HepG2 (cell line): ENCODE results near the gene HMG20B. TPM values are rescaled to one million over a fixed set of nuclear protein-coding genes. Genes with fewer than 3 reads are reported as not detected.

Experiments used
- ATAC-seq: fragments of 200-7000 bp; cut with Tn5 transposase; 3 replicates; pipeline ENCODE4 v1.9.1; 2020; ENCODE audit warnings: mild to moderate bottlenecking, moderate library complexity
- BruUV-seq: library from RNA; stranded (reverse); fragments of 400-500 nt; replicated peaks from 2 replicates; lab custom pipeline; 2021; lab: Mats Ljungman, UMichigan
- CTCF ChIA-PET: fragments of 300-600 bp; formaldehyde crosslinking; extraction: SDS; loops from one replicate; lab custom pipeline; 2021; ENCODE audit warnings: low total read pairs, inconsistent platforms, low intra/inter-chr PET ratio; lab: Yijun Ruan, JAX
- POLR2A ChIA-PET: fragments of 350-600 bp; sonication (Branson Sonifier 250); formaldehyde crosslinking; loops from one replicate; lab custom pipeline; 2020; ENCODE audit warnings: antibody characterized with exemption, inconsistent platforms; lab: Yijun Ruan, JAX
- DNase-seq: peaks from one replicate; pipeline ENCODE4 v3.0.0-alpha.2; 2015; ENCODE audit warnings: low spot score
- FAIRE-seq: peaks from 3 replicates; lab custom pipeline; 2011; peaks lifted over from hg19 to GRCh38; lab: Jason Lieb, UNC
- H2AFZ ChIP-seq: one replicate; pipeline ENCODE4 v1.6.1; 2011; ENCODE audit warnings: low read length, inconsistent platforms
- H3K27ac ChIP-seq: fragments of 300-600 bp; 3 replicates; pipeline ENCODE4 v1.8.0; 2011; ENCODE audit warnings: mixed run types, mild to moderate bottlenecking, mixed read lengths, low read length, inconsistent platforms; ENCODE audit not compliant: insufficient read depth; ENCODE audit errors: extremely low read length
- H3K27me3 ChIP-seq, 2 experiments: fragments of 200-600 bp in 1 of 2; 2 replicates in 1 of 2; 3 replicates in 1 of 2; pipeline versions ENCODE4 v1.6.0 to v1.8.0; 2011; ENCODE audit warnings: low read length in 2 of 2, mild to moderate bottlenecking in 2 of 2, moderate library complexity in 2 of 2, inconsistent platforms in 1 of 2; ENCODE audit not compliant: insufficient read depth in 2 of 2, control insufficient read depth in 1 of 2
- H3K36me3 ChIP-seq, 2 experiments: fragments of 200-600 bp in 1 of 2; replicated peaks in 1 of 2; 2 replicates in 1 of 2; 3 replicates in 1 of 2; pipeline versions ENCODE4 v1.5.1 to v1.8.0; 2011; ENCODE audit warnings: low read length in 2 of 2, inconsistent platforms in 1 of 2; ENCODE audit not compliant: insufficient read depth in 2 of 2, control insufficient read depth in 1 of 2
- H3K4me1 ChIP-seq: 2 replicates; pipeline ENCODE4 v1.5.1; 2012; ENCODE audit warnings: low read length, inconsistent platforms; ENCODE audit not compliant: insufficient read depth
- H3K4me2 ChIP-seq: 2 replicates; pipeline ENCODE4 v1.6.0; 2011; ENCODE audit warnings: low read depth, low read length, inconsistent platforms
- H3K4me3 ChIP-seq, 3 experiments: fragments of 200-600 bp in 1 of 3; sonication (generic), shearing (Covaris generic) in 1 of 3; replicated peaks in 1 of 3; 2 replicates each; pipeline ENCODE4 v1.5.1; 2011 to 2016; ENCODE audit warnings: low read length in 3 of 3, inconsistent platforms in 2 of 3, low read depth in 2 of 3, mild to moderate bottlenecking in 2 of 3, control low read depth in 1 of 3, mixed read lengths in 1 of 3; ENCODE audit not compliant: insufficient read depth in 1 of 3
- H3K79me2 ChIP-seq: one replicate; pipeline ENCODE4 v1.6.1; 2011; ENCODE audit warnings: low read length, inconsistent platforms; ENCODE audit not compliant: insufficient read depth
- H3K9ac ChIP-seq: 2 replicates; pipeline ENCODE4 v1.6.0; 2011; ENCODE audit warnings: mild to moderate bottlenecking, low read depth, low read length, inconsistent platforms; ENCODE audit not compliant: insufficient read depth
- H3K9me3 ChIP-seq: 2 replicates; pipeline ENCODE4 v1.5.1; 2012; ENCODE audit warnings: mild to moderate bottlenecking, low read length
- H4K20me1 ChIP-seq: 2 replicates; pipeline ENCODE4 v1.6.0; 2011; ENCODE audit warnings: inconsistent platforms, mild to moderate bottlenecking, low read length, moderate library complexity; ENCODE audit not compliant: insufficient read depth
- ARID2 ChIP-seq: sonication (generic); formaldehyde crosslinking; IDR thresholded peaks from 2 replicates; pipeline ENCODE4 v1.8.1; 2022; ENCODE audit warnings: mild to moderate bottlenecking, missing genetic modification reagents, borderline replicate concordance
- GATAD2A ChIP-seq: IDR thresholded peaks from 2 replicates; pipeline ENCODE4 v1.6.1; 2016
- MIER3 ChIP-seq: IDR thresholded peaks from 2 replicates; pipeline ENCODE4 v1.6.1; 2016; ENCODE audit warnings: missing compliant biosample characterization, borderline replicate concordance
- NAIF1 ChIP-seq: sonication (generic); formaldehyde crosslinking; IDR thresholded peaks from 2 replicates; pipeline ENCODE4 v1.5.0; 2020; ENCODE audit warnings: mild to moderate bottlenecking, missing genetic modification reagents, borderline replicate concordance
- NR2F6 ChIP-seq, 2 experiments: IDR thresholded peaks; 2 replicates each; pipeline ENCODE4 v1.6.1; 2016; ENCODE audit warnings: antibody characterized with exemption in 1 of 2, mild to moderate bottlenecking in 1 of 2
- SMC3 ChIP-seq: IDR thresholded peaks from 2 replicates; pipeline ENCODE4 v1.6.1; 2011; ENCODE audit warnings: low read length, improper control_type of control experiment
- TBX3 ChIP-seq: fragments of 450-650 bp; IDR thresholded peaks from 2 replicates; pipeline ENCODE4 v1.6.1; 2017; ENCODE audit warnings: antibody characterized with exemption, mild to moderate bottlenecking, inconsistent platforms, borderline replicate concordance
- ZKSCAN1 ChIP-seq: fragments of 150-350 bp; IDR thresholded peaks from 2 replicates; pipeline ENCODE4 v1.6.1; 2014; ENCODE audit warnings: low read length
- ZNF776 ChIP-seq: sonication (generic); formaldehyde crosslinking; IDR thresholded peaks from 2 replicates; pipeline ENCODE4 v1.4.0; 2020; ENCODE audit warnings: mild to moderate bottlenecking, missing genetic modification reagents
- WGBS: methylation state at CpG from one replicate; pipeline ENCODE4 v1.1.6; 2017; ENCODE audit warnings: low lambda C conversion rate; 5-methylcytosine and 5-hydroxymethylcytosine counted together
- in situ Hi-C: cut with HindIII; loops from 2 replicates; pipeline ENCODE4 v1.10.0; 2017; ENCODE audit warnings: low pct_unique_long_range_greater_than_20kb; ENCODE audit not compliant: extremely low pct_ligation_motif_present
- intact Hi-C: fragments of 100-400 bp; cut with micrococcal nuclease; formaldehyde crosslinking; loops from one replicate; pipeline ENCODE4 v1.10.0; 2022; ENCODE audit not compliant: unreplicated experiment
- polyA plus RNA-seq, 8 experiments: library from polyadenylated mRNA; depleted of rRNA in 3 of 8; stranded (reverse) in 7 of 8; unstranded in 1 of 8; fragments of >200 nt; fragmentation: Illumina TruSeq in 4 of 8; extraction: Trizol in 4 of 8; gene quantifications; 2 replicates each; pipeline versions ENCODE4 v1.2.1 to v1.2.3, GENCODE V29; 2011 to 2016; ENCODE audit warnings: low read depth in 4 of 8, missing spikeins in 1 of 8, mixed read lengths in 1 of 8; ENCODE audit not compliant: insufficient read depth in 1 of 8
- total RNA-seq, 5 experiments: library from RNA; depleted of rRNA; stranded (reverse); fragments of >200 nt; fragmentation: Illumina TruSeq; extraction: Trizol; gene quantifications; 2 replicates each; pipeline ENCODE4 v1.2.3, GENCODE V29; 2016; ENCODE audit warnings: low read depth in 1 of 5
- TF ChIP-seq, protein P1 (sequence below): IDR thresholded peaks from 2 replicates; pipeline ENCODE4 v1.6.1; 2016; ENCODE audit warnings: mild to moderate bottlenecking
- TF ChIP-seq, protein P2 (sequence below): sonication (generic); formaldehyde crosslinking; IDR thresholded peaks from 2 replicates; pipeline ENCODE4 v1.4.0; 2020; ENCODE audit warnings: missing genetic modification reagents; ENCODE audit errors: not compliant biosample characterization
- TF ChIP-seq, protein P3 (sequence below): sonication (generic); formaldehyde crosslinking; IDR thresholded peaks from 2 replicates; pipeline ENCODE4 v1.8.1; 2023; ENCODE audit warnings: mild to moderate bottlenecking, inconsistent platforms, moderate library complexity, missing genetic modification reagents, borderline replicate concordance
- TF ChIP-seq, protein P4 (sequence below): sonication (generic); formaldehyde crosslinking; IDR thresholded peaks from 2 replicates; pipeline ENCODE4 v1.5.0; 2020; ENCODE audit warnings: missing genetic modification reagents, mild to moderate bottlenecking, borderline replicate concordance

HMG20B gene
- total and polyA plus RNA-seq, 2 of the 13 experiments (the other 11 are each of a cell fraction or from before 2014, with no cell fraction given) = 23.9 to 29.2 TPM

DNA sequence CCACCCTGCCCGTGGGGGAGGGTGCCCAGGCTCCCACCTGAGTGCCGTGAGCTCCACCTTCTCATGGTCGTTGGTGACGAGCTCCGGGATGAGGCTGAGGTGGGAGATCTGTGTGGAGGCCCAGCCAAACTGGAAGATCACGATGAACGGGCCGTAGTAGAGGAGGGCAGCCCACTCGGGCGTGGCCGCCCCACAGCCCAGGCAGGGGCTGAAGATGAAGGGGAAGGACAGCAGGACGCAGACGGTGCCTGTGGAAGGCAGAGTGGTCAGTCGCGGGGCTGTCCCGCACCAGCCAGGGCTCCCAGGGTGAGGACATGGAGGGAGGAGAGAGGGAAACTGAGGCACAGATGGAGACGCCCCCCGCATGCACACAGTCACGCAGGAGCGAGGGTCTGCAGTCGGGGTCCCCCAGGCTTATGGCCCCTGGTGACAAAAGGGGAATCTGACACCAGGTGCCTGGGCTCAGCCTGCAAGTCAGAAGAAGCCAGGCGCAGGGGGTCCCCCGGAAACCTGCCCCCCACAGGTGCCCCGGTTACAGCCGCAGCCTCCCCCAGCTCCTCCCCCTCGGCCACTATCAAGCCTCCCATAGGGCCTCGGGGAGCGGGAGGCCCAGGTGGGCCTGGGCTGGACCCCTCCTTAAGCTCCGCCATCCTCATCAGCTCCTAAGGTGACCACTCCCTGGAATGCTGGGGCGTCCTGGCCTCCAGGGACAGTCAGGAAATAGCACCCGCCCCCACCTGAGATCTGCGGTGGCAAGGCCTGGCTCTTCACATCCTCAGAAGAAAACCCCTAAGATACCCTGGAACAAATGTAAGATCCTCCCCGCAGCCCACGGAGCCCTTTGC is 21.6 kb upstream of the HMG20B start:
- BruUV-seq = no TSS peak
- H3K9ac ChIP-seq = no peak overlapping the region
- in situ Hi-C loops = no loop called here
- ChIA-PET POLR2A (no interaction called here), CTCF (no interaction called here)
- DNase-seq (no peak), ATAC-seq (no peak), FAIRE-seq (no peak)
- WGBS = 97% methylated on average over 29 of the region's 34 CpGs
- TF ChIP-seq NR2F6 (IDR thresholded peaks at IDR 0.05) (no peak), NR2F6 (CRISPR knock-in tag; IDR thresholded peaks at IDR 0.05) (no peak), ARID2 (CRISPR knock-in tag) (no peak)
- TF ChIP-seq, protein P1, sequence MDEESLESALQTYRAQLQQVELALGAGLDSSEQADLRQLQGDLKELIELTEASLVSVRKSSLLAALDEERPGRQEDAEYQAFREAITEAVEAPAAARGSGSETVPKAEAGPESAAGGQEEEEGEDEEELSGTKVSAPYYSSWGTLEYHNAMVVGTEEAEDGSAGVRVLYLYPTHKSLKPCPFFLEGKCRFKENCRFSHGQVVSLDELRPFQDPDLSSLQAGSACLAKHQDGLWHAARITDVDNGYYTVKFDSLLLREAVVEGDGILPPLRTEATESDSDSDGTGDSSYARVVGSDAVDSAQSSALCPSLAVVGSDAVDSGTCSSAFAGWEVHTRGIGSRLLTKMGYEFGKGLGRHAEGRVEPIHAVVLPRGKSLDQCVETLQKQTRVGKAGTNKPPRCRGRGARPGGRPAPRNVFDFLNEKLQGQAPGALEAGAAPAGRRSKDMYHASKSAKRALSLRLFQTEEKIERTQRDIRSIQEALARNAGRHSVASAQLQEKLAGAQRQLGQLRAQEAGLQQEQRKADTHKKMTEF = no peak
- TF ChIP-seq, protein P2, sequence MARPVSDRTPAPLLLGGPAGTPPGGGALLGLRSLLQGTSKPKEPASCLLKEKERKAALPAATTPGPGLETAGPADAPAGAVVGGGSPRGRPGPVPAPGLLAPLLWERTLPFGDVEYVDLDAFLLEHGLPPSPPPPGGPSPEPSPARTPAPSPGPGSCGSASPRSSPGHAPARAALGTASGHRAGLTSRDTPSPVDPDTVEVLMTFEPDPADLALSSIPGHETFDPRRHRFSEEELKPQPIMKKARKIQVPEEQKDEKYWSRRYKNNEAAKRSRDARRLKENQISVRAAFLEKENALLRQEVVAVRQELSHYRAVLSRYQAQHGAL (CRISPR knock-in tag) = no peak
- intact Hi-C loops = no loop called here
- H3K9me3 ChIP-seq = no peaks in the 10 kb centered on the region
- no peaks in the 10 kb centered on the region for H3K27me3 ChIP-seq
- no peak overlapping the region for H2AFZ ChIP-seq
- peaks cover 4% of the 10 kb centered on the region for H3K79me2 ChIP-seq
- peaks cover 38% of the 10 kb centered on the region for H3K4me1 ChIP-seq
- H3K36me3 ChIP-seq = peaks cover 0 to 4% of the 10 kb centered on the region in 2 experiments; a peak in 3 of 5 replicates
- H3K27ac ChIP-seq = no peak overlapping the region
- H4K20me1 ChIP-seq = no peaks in the 10 kb centered on the region
- no peak overlapping the region for H3K4me3 ChIP-seq
- H3K4me2 ChIP-seq = no peak overlapping the region

DNA sequence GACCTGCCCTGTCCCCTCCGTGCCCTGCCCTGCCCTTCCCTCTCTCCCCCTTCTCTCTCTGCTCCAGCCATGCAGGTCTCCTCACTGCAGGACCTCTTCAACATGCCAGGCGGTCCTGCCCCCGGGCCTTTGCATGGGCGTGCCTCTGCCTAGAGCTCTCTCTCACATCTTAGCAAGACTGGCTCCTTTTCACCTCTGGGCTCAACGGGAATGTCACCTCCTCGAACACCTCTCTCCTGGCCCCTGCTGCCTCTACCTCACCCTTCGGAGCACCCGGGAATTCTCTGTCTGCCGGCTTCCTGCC is 21.0 kb upstream of the HMG20B start:
- Histone ChIP-seq H3K9me3 (no peaks in the 10 kb centered on the region), H3K36me3 (peaks cover 0 to 4% of the 10 kb centered on the region in 2 experiments; a peak in 3 of 5 replicates), H3K4me1 (peaks cover 44% of the 10 kb centered on the region), H3K79me2 (peaks cover 10% of the 10 kb centered on the region), H3K4me3 (no peak overlapping the region), H4K20me1 (no peaks in the 10 kb centered on the region), H3K4me2 (no peak overlapping the region), H3K27me3 (no peaks in the 10 kb centered on the region), H3K27ac (no peak overlapping the region), H2AFZ (no peak overlapping the region), H3K9ac (no peak overlapping the region)
- ChIA-PET CTCF (no interaction called here), POLR2A (no interaction called here)
- ATAC-seq = no peak
- WGBS = 90% methylated on average over 9 of the region's 9 CpGs
- FAIRE-seq = no peak
- intact Hi-C loops = no loop called here
- no peak for DNase-seq
- no TSS peak for BruUV-seq
- in situ Hi-C loops = no loop called here
- no peak for TF ChIP-seq GATAD2A (CRISPR knock-in tag)
- TF ChIP-seq, protein P3, sequence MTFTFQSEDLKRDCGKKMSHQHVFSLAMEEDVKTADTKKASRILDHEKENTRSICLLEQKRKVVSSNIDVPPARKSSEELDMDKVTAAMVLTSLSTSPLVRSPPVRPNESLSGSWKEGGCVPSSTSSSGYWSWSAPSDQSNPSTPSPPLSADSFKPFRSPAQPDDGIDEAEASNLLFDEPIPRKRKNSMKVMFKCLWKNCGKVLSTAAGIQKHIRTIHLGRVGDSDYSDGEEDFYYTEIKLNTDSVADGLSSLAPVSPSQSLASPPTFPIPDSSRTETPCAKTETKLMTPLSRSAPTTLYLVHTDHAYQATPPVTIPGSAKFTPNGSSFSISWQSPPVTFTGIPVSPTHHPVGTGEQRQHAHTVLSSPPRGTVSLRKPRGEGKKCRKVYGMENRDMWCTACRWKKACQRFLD (CRISPR knock-in tag) = no peak
- TF ChIP-seq MIER3 (CRISPR knock-in tag) = no peak
- no peak for TF ChIP-seq TBX3
- no peak for TF ChIP-seq NAIF1 (CRISPR knock-in tag)
- TF ChIP-seq ZNF776 = no peak
- TF ChIP-seq, protein P4, sequence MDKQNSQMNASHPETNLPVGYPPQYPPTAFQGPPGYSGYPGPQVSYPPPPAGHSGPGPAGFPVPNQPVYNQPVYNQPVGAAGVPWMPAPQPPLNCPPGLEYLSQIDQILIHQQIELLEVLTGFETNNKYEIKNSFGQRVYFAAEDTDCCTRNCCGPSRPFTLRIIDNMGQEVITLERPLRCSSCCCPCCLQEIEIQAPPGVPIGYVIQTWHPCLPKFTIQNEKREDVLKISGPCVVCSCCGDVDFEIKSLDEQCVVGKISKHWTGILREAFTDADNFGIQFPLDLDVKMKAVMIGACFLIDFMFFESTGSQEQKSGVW (CRISPR knock-in tag) = no peak
- no peak for TF ChIP-seq SMC3
- no peak for TF ChIP-seq ZKSCAN1
